Fibroblast of the aortic adventitia (primary cell): ENCODE results near the gene EXOC3L1. TPM values are rescaled to one million over a fixed set of nuclear protein-coding genes. Genes with fewer than 3 reads are reported as not detected.

Experiments
- DNase-seq: peaks from one replicate; pipeline ENCODE4 v3.0.0-alpha.2; 2010; ENCODE audit warnings: low read depth
- H3K4me3 ChIP-seq: 2 replicates; pipeline ENCODE4 v1.5.1; 2011; ENCODE audit warnings: low read depth, mild to moderate bottlenecking, control low read depth, low read length, moderate library complexity
- total RNA-seq: library from RNA; depleted of rRNA; stranded (reverse); fragments of >200 nt; gene quantifications from 2 replicates; pipeline ENCODE4 v1.2.3, GENCODE V29; 2012; ENCODE audit warnings: low replicate concordance
- TF ChIP-seq, protein P1 (sequence below): IDR thresholded peaks from 2 replicates; pipeline ENCODE4 v1.5.1; 2011; ENCODE audit warnings: mild to moderate bottlenecking, low read length, control low read depth, inconsistent platforms; ENCODE audit not compliant: insufficient read depth

Gene EXOC3L1
- total RNA-seq, 1 donor, result not detected

DNA sequence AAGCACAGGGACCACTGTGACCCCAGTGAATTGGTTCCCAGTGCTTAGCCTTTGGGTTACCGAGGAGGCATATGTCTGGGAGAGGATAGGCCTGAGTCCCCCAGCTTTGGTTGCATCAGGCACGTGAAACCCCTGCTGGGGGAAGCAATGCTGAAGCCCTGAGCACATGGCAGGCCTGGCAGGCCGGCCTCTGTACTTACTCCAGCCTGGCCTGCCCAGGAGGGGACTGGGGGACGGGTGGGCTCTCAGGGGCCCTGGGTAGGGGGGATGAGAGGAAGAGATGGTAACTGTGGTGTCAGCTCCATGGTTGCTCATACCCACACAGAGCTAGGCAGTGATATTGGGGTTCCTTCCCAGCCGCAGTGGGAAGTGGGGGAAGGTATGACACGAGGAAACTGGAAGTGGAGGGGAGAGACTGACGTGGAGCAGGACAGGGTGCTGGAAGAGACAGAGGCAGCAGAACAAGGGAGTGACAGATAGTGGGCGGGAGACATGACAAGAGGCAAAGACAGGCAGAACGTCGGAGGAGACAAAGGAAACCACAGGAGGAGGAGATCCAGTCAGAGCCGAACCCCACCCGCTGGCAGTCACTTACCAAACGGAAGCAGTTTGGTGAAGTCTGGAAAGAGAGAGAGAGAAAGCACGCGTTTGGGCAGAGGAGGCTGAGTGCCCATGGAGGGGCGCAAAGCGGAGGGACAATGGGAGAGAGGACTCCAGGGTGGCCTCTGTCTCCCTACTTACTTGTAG is 46.1 kb upstream of the EXOC3L1 start:
- no peak overlapping the region for H3K4me3 ChIP-seq
- TF ChIP-seq, protein P1, sequence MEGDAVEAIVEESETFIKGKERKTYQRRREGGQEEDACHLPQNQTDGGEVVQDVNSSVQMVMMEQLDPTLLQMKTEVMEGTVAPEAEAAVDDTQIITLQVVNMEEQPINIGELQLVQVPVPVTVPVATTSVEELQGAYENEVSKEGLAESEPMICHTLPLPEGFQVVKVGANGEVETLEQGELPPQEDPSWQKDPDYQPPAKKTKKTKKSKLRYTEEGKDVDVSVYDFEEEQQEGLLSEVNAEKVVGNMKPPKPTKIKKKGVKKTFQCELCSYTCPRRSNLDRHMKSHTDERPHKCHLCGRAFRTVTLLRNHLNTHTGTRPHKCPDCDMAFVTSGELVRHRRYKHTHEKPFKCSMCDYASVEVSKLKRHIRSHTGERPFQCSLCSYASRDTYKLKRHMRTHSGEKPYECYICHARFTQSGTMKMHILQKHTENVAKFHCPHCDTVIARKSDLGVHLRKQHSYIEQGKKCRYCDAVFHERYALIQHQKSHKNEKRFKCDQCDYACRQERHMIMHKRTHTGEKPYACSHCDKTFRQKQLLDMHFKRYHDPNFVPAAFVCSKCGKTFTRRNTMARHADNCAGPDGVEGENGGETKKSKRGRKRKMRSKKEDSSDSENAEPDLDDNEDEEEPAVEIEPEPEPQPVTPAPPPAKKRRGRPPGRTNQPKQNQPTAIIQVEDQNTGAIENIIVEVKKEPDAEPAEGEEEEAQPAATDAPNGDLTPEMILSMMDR, result no peak
- no peak for DNase-seq

DNA sequence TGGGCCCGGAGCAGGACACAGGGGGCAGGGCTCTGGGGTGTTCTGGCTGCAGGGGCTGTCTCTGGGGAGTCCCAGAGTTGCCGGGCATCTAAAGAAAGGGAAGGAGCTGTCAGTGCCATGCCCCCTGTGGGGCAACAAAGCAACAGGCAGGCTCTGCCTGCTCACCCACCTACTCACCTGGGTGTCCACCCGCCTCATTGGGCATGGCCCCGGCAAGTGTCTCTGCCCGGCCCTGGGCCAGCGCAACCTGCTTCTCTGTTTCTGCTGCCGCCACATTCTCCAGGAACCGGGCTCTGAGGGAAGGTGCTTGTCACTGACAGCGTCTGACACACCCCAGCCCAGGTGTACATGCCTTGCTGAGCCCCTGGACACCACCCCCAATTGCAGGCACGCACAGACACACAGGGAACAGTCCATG is 44.3 kb upstream of the EXOC3L1 start:
- H3K4me3 ChIP-seq, result no peak overlapping the region
- TF ChIP-seq, protein P1, result no peak
- DNase-seq, result no peak

DNA sequence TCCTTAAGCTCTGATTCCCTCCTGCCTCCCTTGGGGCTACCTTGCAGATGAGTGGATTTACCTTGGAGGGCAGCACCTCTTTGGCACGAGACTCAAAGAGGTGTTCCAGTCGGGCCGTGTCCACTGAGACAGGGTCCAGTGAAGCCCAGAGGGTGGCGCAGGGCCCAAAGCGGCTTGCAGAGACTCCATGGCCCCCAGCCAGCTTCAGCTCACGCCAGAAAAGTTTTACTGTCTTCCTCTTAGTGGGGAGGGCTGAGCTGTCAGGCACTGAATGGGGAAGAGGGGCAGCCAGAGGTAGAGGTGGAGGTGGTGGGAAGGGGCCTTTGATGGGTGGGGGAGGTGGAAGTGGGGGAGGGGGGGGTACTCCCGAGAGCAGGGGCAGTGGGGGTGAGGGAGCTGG is 43.7 kb upstream of the EXOC3L1 start:
- DNase-seq, result no peak
- TF ChIP-seq, protein P1, result no peak
- H3K4me3 ChIP-seq, result no peak overlapping the region

DNA sequence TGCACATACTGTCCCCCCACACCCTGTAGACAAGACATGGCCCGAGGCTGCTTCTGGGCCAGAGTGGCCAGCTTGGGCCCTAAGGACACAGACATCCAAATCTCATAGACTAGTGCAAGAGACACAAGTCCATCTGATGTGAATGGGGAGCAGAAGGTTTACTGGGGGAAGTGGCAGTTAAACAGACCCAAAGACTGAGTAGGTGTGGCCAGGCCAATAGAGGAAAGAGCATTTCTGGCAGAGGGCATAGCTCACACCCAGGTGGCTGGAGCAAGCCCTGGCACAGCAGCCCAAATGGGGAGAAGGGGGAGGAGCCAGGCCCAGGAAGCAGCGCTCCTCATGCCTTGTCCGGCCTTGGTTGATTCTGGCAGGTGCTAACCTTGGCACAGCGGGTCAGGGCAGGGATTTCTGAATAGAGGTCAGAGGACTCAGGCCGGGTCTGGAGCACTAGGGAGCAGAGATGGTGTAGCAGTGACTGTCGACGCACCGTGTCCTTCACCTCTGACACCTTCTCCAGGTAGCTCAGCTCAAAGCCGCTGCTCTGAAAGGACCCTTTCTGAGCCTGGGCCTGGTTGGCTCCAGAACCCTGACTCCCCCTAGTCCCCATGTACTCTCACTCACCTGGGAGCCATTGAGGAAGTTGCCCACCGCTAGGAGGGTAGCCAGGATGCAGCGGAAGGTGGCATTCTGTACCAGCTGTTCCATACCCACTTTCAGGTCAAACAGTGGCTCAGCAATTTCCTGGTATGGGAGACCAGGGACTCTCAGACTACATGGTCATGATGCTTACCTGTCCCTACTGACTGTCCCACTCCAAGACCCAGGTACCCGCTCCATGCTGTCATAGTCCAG is 41.1 kb upstream of the EXOC3L1 start:
- TF ChIP-seq, protein P1, result no peak
- H3K4me3 ChIP-seq, result no peak overlapping the region
- DNase-seq, result no peak

DNA sequence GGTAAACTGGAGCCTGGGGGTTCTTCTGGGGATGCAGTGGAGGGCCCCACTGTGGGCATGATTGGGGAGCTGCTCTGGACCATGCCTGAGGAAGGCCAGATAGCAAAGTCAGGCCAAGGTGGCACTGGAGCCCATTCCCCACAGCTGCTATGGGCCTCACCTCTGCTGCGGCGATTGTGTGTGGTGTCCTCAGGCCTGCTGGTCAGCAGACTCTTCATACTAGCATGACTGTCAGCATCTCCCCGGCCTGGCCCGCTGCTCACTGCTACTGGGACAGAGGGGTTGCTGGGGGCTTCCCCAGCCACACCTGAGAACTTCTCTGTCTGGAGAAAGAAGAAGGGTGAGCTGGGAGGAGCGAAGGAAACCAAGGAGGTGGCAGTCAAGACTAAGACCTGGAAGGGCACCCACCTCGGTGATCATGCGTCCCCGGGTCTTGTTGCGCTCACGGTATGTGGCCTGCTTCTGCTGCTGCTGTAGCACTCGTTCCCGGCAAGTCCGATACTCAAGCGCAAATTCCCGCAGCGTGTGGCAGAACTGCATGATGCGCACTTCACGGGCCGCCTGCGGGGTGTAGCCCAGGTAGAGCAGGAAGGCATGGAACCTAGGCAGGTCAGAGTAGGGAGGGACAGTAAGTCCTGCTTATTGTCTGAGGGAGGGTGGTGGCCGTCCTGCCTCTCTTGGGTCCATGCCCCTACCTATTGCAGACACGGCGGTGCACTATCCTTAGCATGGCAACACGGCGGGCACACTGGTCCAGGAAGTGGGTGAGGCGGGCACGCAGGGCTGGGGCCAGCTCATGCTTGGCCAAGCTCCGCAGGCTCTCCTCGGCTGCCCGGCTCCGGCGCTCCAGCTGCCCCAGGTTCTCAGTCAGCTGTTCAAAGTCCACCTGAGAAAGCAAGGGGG is 40.2 kb upstream of the EXOC3L1 start:
- DNase-seq, result no peak
- no peak overlapping the region for H3K4me3 ChIP-seq
- TF ChIP-seq, protein P1, result no peak

DNA sequence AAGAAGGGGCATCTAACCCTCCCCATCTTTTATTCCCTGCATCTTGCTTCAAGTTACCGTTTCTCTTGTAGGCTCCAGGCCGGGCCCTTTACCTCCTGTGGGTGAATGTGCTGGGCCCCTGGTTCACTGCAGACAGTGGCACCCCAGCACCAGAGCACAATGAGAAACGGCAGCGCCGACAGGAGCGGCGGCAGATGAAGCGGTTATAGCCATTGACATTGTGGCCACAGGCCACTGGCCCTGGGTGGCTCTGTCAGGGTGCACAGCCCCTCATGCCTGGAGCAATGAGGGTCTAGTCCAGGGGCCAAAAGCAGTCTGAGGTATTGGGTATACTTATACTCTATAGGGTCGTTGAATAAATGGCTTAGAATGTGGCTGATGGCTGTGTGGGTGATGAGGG is 39.0 kb upstream of the EXOC3L1 start:
- TF ChIP-seq, protein P1, result no peak
- DNase-seq, result no peak
- H3K4me3 ChIP-seq, result no peak overlapping the region
